H1 (cell line): Measurements from ENCODE around the gene SHC1. TPM values are rescaled to one million over a fixed set of nuclear protein-coding genes. Genes with fewer than 3 reads are reported as not detected.

Source experiments
- CTCF ChIA-PET: fragments of 300-600 bp; sonication (Branson Sonifier 250); formaldehyde crosslinking; loops from one replicate; lab custom pipeline; 2021; ENCODE audit not compliant: partially characterized antibody; lab: Charles Lee
- POLR2A ChIA-PET: fragments of 300-600 bp; sonication (Branson Sonifier 250); formaldehyde crosslinking; loops from one replicate; lab custom pipeline; 2021; ENCODE audit warnings: inconsistent platforms; ENCODE audit not compliant: partially characterized antibody; lab: Charles Lee
- DNase-seq, 2 experiments: peaks; one replicate each; pipeline versions ENCODE4 v3.0.0 to v3.0.0-alpha.2; 2010 to 2022; ENCODE audit warnings: low spot score in 2 of 2, low read depth in 1 of 2, mixed read lengths in 1 of 2
- FAIRE-seq: peaks from 2 replicates; lab custom pipeline; 2011; peaks lifted over from hg19 to GRCh38; lab: Jason Lieb, UNC
- H2AFZ ChIP-seq: 2 replicates; pipeline ENCODE4 v1.8.1; 2012; ENCODE audit warnings: low read length, inconsistent platforms
- H2AK5ac ChIP-seq: 2 replicates; pipeline ENCODE4 v1.6.1; 2013; ENCODE audit warnings: low read depth, low read length
- H2BK120ac ChIP-seq: replicated peaks from 2 replicates; pipeline ENCODE3; 2013; ENCODE audit warnings: low read depth, low read length, inconsistent platforms
- H2BK12ac ChIP-seq: 2 replicates; pipeline ENCODE4 v1.6.1; 2013; ENCODE audit warnings: low read depth, low read length
- H2BK15ac ChIP-seq: 2 replicates; pipeline ENCODE4 v1.6.1; 2013; ENCODE audit warnings: low read length
- H2BK20ac ChIP-seq: 2 replicates; pipeline ENCODE4 v1.6.1; 2013; ENCODE audit warnings: low read length
- H2BK5ac ChIP-seq: 2 replicates; pipeline ENCODE4 v1.6.1; 2013; ENCODE audit warnings: low read depth, low read length
- H3K14ac ChIP-seq: 2 replicates; pipeline ENCODE4 v1.6.1; 2013; ENCODE audit warnings: inconsistent platforms; ENCODE audit not compliant: insufficient read length
- H3K18ac ChIP-seq: 2 replicates; pipeline ENCODE4 v1.6.1; 2013; ENCODE audit warnings: low read length; ENCODE audit errors: extremely low read depth
- H3K23ac ChIP-seq: 2 replicates; pipeline ENCODE4 v1.6.1; 2013; ENCODE audit warnings: inconsistent platforms; ENCODE audit not compliant: insufficient read length
- H3K23me2 ChIP-seq: 2 replicates; pipeline ENCODE4 v1.6.1; 2013; ENCODE audit warnings: low read depth, low read length
- H3K27ac ChIP-seq: 2 replicates; pipeline ENCODE4 v1.6.1; 2011; ENCODE audit warnings: low read depth, low read length, inconsistent platforms
- H3K27me3 ChIP-seq, 4 experiments: replicated peaks in 1 of 4; 1 replicate in 1 of 4; 2 replicates in 3 of 4; pipeline versions ENCODE4 v1.6.1 to v1.8.1; 2011 to 2013; ENCODE audit warnings: low read length in 3 of 4, mild to moderate bottlenecking in 3 of 4, inconsistent platforms in 2 of 4, mixed read lengths in 2 of 4, moderate library complexity in 1 of 4; ENCODE audit not compliant: control insufficient read depth in 3 of 4, insufficient read depth in 3 of 4; ENCODE audit errors: extremely low read depth in 1 of 4
- H3K36me3 ChIP-seq, 4 experiments: 2 replicates each; pipeline versions ENCODE4 v1.6.1 to v1.8.1; 2011 to 2013; ENCODE audit warnings: mild to moderate bottlenecking in 4 of 4, low read length in 3 of 4, moderate library complexity in 2 of 4, control low read depth in 1 of 4, inconsistent platforms in 1 of 4; ENCODE audit not compliant: insufficient read depth in 4 of 4, control insufficient read depth in 2 of 4
- H3K4ac ChIP-seq: replicated peaks from 2 replicates; pipeline ENCODE3; 2013; ENCODE audit warnings: low read length, low read depth, mixed read lengths, inconsistent platforms; ENCODE audit not compliant: insufficient read length
- H3K4me1 ChIP-seq, 4 experiments: replicated peaks in 1 of 4; 1 replicate in 1 of 4; 2 replicates in 3 of 4; pipeline versions ENCODE4 v1.6.1 to v1.8.1; 2011 to 2013; ENCODE audit warnings: low read length in 3 of 4, inconsistent platforms in 2 of 4, mixed read lengths in 1 of 4; ENCODE audit not compliant: insufficient read depth in 4 of 4, control insufficient read depth in 3 of 4
- H3K4me2 ChIP-seq, 2 experiments: 2 replicates each; pipeline versions ENCODE4 v1.6.1 to v1.8.1; 2011 to 2013; ENCODE audit warnings: low read depth in 2 of 2, low read length in 2 of 2, control low read depth in 1 of 2, inconsistent platforms in 1 of 2, mild to moderate bottlenecking in 1 of 2; ENCODE audit not compliant: insufficient read depth in 1 of 2
- H3K4me3 ChIP-seq, 4 experiments: fragments of 200-600, 300-600 bp in 1 of 4; sonication (generic), shearing (Covaris generic), sonication (Bioruptor Twin) in 1 of 4; 2 replicates each; pipeline versions ENCODE4 v1.5.1 to v1.8.1; 2011 to 2016; ENCODE audit warnings: low read length in 4 of 4, low read depth in 3 of 4, control low read depth in 2 of 4, inconsistent platforms in 2 of 4, mild to moderate bottlenecking in 2 of 4, mixed read lengths in 1 of 4, moderate library complexity in 1 of 4; ENCODE audit not compliant: insufficient read depth in 2 of 4; ENCODE audit errors: extremely low read depth in 1 of 4
- H3K56ac ChIP-seq: replicated peaks from 2 replicates; pipeline ENCODE3; 2013; ENCODE audit warnings: low read depth, mild to moderate bottlenecking, mixed read lengths, low read length, inconsistent platforms; ENCODE audit not compliant: insufficient read length
- H3K79me1 ChIP-seq: 2 replicates; pipeline ENCODE4 v1.6.1; 2013; ENCODE audit warnings: low read depth, low read length, control low read depth
- H3K79me2 ChIP-seq, 2 experiments: 2 replicates each; pipeline versions ENCODE4 v1.6.1 to v1.8.1; 2012 to 2013; ENCODE audit warnings: low read length in 2 of 2, mild to moderate bottlenecking in 2 of 2, inconsistent platforms in 1 of 2; ENCODE audit not compliant: insufficient read depth in 2 of 2, control insufficient read depth in 1 of 2
- H3K9ac ChIP-seq, 4 experiments: replicated peaks in 1 of 4; 1 replicate in 1 of 4; 2 replicates in 3 of 4; pipeline versions ENCODE4 v1.6.1 to v1.8.1; 2011 to 2013; ENCODE audit warnings: low read depth in 3 of 4, low read length in 3 of 4, control low read depth in 2 of 4, mild to moderate bottlenecking in 2 of 4, moderate library complexity in 2 of 4, inconsistent platforms in 1 of 4; ENCODE audit errors: extremely low read depth in 1 of 4
- H3K9me3 ChIP-seq, 2 experiments: 2 replicates each; pipeline versions ENCODE4 v1.6.1 to v1.8.1; 2012 to 2013; ENCODE audit warnings: mild to moderate bottlenecking in 2 of 2, moderate library complexity in 2 of 2, control low read depth in 1 of 2, inconsistent platforms in 1 of 2, low read depth in 1 of 2, low read length in 1 of 2, mixed read lengths in 1 of 2; ENCODE audit not compliant: insufficient read depth in 2 of 2
- H4K20me1 ChIP-seq, 2 experiments: replicated peaks in 1 of 2; 2 replicates each; pipeline versions ENCODE3 to v1.8.1; 2011 to 2013; ENCODE audit warnings: inconsistent platforms in 2 of 2, low read length in 2 of 2, mild to moderate bottlenecking in 1 of 2; ENCODE audit not compliant: insufficient read depth in 2 of 2, control insufficient read depth in 1 of 2
- H4K5ac ChIP-seq: 2 replicates; pipeline ENCODE4 v1.6.1; 2013; ENCODE audit warnings: low read length, low read depth, mixed read lengths, inconsistent platforms; ENCODE audit not compliant: insufficient read length
- H4K8ac ChIP-seq: 2 replicates; pipeline ENCODE4 v1.8.0; 2013; ENCODE audit warnings: mild to moderate bottlenecking, moderate library complexity, low read length, inconsistent platforms; ENCODE audit not compliant: insufficient read depth; ENCODE audit errors: extremely low read depth
- H4K91ac ChIP-seq: replicated peaks from 2 replicates; pipeline ENCODE3; 2013; ENCODE audit warnings: low read length, mixed read lengths, inconsistent platforms; ENCODE audit not compliant: insufficient read length
- CBX5 ChIP-seq: fragments of 300-800, 300-1000 bp; sonication (generic); IDR thresholded peaks from 2 replicates; pipeline ENCODE4 v1.7.1; 2016; ENCODE audit warnings: antibody characterized with exemption, low read length, low read depth
- CEBPB ChIP-seq: IDR thresholded peaks from 2 replicates; pipeline ENCODE4 v1.6.1; 2012; ENCODE audit warnings: low read depth, low read length
- CHD1 ChIP-seq: IDR thresholded peaks from 2 replicates; pipeline ENCODE4 v1.6.1; 2012; ENCODE audit warnings: low read depth, low read length, improper control_type of control experiment
- CREB1 ChIP-seq: IDR thresholded peaks from 2 replicates; pipeline ENCODE4 v1.6.1; 2012; ENCODE audit warnings: inconsistent platforms
- FOSL1 ChIP-seq: IDR thresholded peaks from 2 replicates; pipeline ENCODE4 v1.6.1; 2011; ENCODE audit warnings: mild to moderate bottlenecking, low read depth, low read length, moderate library complexity; ENCODE audit not compliant: insufficient read depth
- HDAC6 ChIP-seq: IDR thresholded peaks from one replicate; pipeline ENCODE4 v1.7.1; 2012; ENCODE audit warnings: low read depth, mild to moderate bottlenecking, inconsistent platforms, low read length, moderate library complexity
- KDM4A ChIP-seq: IDR thresholded peaks from one replicate; pipeline ENCODE4 v1.7.1; 2012; ENCODE audit warnings: low read depth, mild to moderate bottlenecking, moderate library complexity, low read length, inconsistent platforms; ENCODE audit not compliant: severe bottlenecking
- KDM5A ChIP-seq: fragments of 200-600 bp; IDR thresholded peaks from 2 replicates; pipeline ENCODE4 v1.7.1; 2012; ENCODE audit warnings: mild to moderate bottlenecking, low read length, inconsistent platforms, mixed read lengths
- MAFK ChIP-seq: IDR thresholded peaks from 2 replicates; pipeline ENCODE4 v1.6.1; 2012; ENCODE audit warnings: low read depth, mild to moderate bottlenecking, improper control_type of control experiment, low read length
- NANOG ChIP-seq: IDR thresholded peaks from 2 replicates; pipeline ENCODE4 v1.6.1; 2011; ENCODE audit warnings: low read length, low read depth, mild to moderate bottlenecking, inconsistent platforms; ENCODE audit not compliant: insufficient read depth, poor library complexity, severe bottlenecking
- POLR2AphosphoS5 ChIP-seq: IDR thresholded peaks from 2 replicates; pipeline ENCODE4 v1.6.1; 2011; ENCODE audit warnings: low read depth, low read length
- SIRT6 ChIP-seq: IDR thresholded peaks from one replicate; pipeline ENCODE4 v1.7.1; 2012; ENCODE audit warnings: low read length, inconsistent platforms
- SP2 ChIP-seq: IDR thresholded peaks from 2 replicates; pipeline ENCODE4 v1.6.1; 2012; ENCODE audit warnings: mild to moderate bottlenecking, low read length, inconsistent platforms
- TEAD4 ChIP-seq: IDR thresholded peaks from 2 replicates; pipeline ENCODE4 v1.6.1; 2012; ENCODE audit warnings: low read depth, low read length, inconsistent platforms, mixed read lengths
- WGBS, 2 experiments: shearing (Covaris generic) in 1 of 2; methylation state at CpG; one replicate each; pipeline versions ENCODE4 v1.1.6 to v1.1.7; 2013 to 2015; ENCODE audit warnings: low lambda C conversion rate in 2 of 2, mixed read lengths in 2 of 2, inconsistent platforms in 1 of 2, low coverage in 1 of 2, missing lambda C conversion rate in 1 of 2; ENCODE audit not compliant: insufficient replicate concordance in 2 of 2, insufficient coverage in 1 of 2, insufficient read length in 1 of 2; ENCODE audit errors: extremely low coverage in 1 of 2, missing lambda C conversion rate in 1 of 2; 5-methylcytosine and 5-hydroxymethylcytosine counted together
- polyA plus RNA-seq, 7 experiments: library from polyadenylated mRNA; depleted of rRNA in 3 of 7; stranded (reverse) in 5 of 7; unstranded in 2 of 7; fragments of >200 nt in 5 of 7; fragments of 200-250 nt in 2 of 7; gene quantifications; 1 replicate in 5 of 7; 2 replicates in 1 of 7; 4 replicates in 1 of 7; pipeline versions ENCODE4 v1.2.1 to v1.2.3, GENCODE V29; 2011 to 2013; ENCODE audit warnings: missing spikeins in 2 of 7, mixed read lengths in 2 of 7
- total RNA-seq: library from RNA; stranded (reverse); fragmentation: NEBNext Ultra II Directional; extraction: Animal tissue kit (Norgen Biotek cat#: 25700); gene quantifications from 2 replicates; pipeline ENCODE4 v1.2.1, GENCODE V29; 2021

SHC1 gene
- total and polyA plus RNA-seq, 2 of the 8 experiments (the other 6 are each of a cell fraction or from before 2014, with no cell fraction given) = 177 to 212 TPM

GRCh38 chr1:154969246-154969645 is 1.3 kb downstream of the SHC1 start:
- POLR2A ChIA-PET = interaction anchor here (2.3 to 42.8 kb wide), 5 partner anchors 10 to 227 kb away, joined by 8 to 702 read pairs (median 164); partner anchors contain the start of genes FLAD1, LENEP, PBXIP1 and PYGO2
- 18% methylated on average over 4 of the region's 5 CpGs; no CpG with 5 or more reads in 1 of the 2 experiments for WGBS, 2 experiments
- no peak for TF ChIP-seq SP2
- TF ChIP-seq KDM5A = no peak
- TF ChIP-seq TEAD4 = no peak
- TF ChIP-seq HDAC6 = no peak
- no peak for TF ChIP-seq FOSL1
- no peak for TF ChIP-seq NANOG
- no peak for TF ChIP-seq CBX5
- no peak for TF ChIP-seq MAFK
- no peak for TF ChIP-seq POLR2AphosphoS5
- no peak for TF ChIP-seq CREB1
- no peak for TF ChIP-seq CEBPB
- no peak for TF ChIP-seq KDM4A
- TF ChIP-seq SIRT6 = no peak
- no peak for TF ChIP-seq CHD1

More at GRCh38 chr1:154969246-154969645, 1.3 kb downstream of the SHC1 start:
- Histone ChIP-seq H3K9me3 (no peaks in the 10 kb centered on the region), H4K5ac (no peak overlapping the region), H3K79me2 (peaks cover 6 to 38% of the 10 kb centered on the region in 2 experiments; a peak in 3 of 4 replicates), H4K91ac (no peak overlapping the region), H3K36me3 (peaks cover 14 to 38% (median 32%) of the 10 kb centered on the region in 4 experiments), H3K79me1 (peaks cover 14% of the 10 kb centered on the region; the same call in 1 of the 2 replicates), H3K18ac (peak overlapping the region; percentile 78; the same call in 1 of the 2 replicates), H4K20me1 (peaks cover 9% of the 10 kb centered on the region in 2 experiments), H3K27ac (peak overlapping the region; percentile 13; the same call in 1 of the 2 replicates), H3K4ac (peak overlapping the region; percentile 76), H3K23ac (no peak overlapping the region), H3K23me2 (peaks cover 24% of the 10 kb centered on the region), H3K4me2 (peak overlapping the region; percentile 78), H3K56ac (no peak overlapping the region), H3K27me3 (no peaks in the 10 kb centered on the region), H2BK15ac (no peak overlapping the region), H2AFZ (no peak overlapping the region), H3K14ac (no peak overlapping the region), H2AK5ac (0 out of 2 replicates have a peak overlapping the region, but pooled peaks have one; percentile 97), H2BK20ac (no peak overlapping the region), H2BK120ac (no peak overlapping the region), H3K4me1 (peaks cover 3 to 19% (median 14%) of the 10 kb centered on the region in 4 experiments), H4K8ac (no peak overlapping the region), H3K4me3 (peak overlapping the region; percentile 61 to 80 (median 76)), H2BK5ac (peak overlapping the region; percentile 99), H2BK12ac (peak overlapping the region; percentile 90), H3K9ac (peak overlapping the region in 3 of 4 experiments; percentile 29 to 75 (median 44); a peak in 5 of 7 replicates)
- FAIRE-seq = no peak
- CTCF ChIA-PET = interaction anchor here (0.7 to 20.6 kb wide), 6 partner anchors 9 to 93 kb away, joined by 3 to 334 read pairs (median 10); partner anchors contain the start of genes LENEP, PBXIP1 and PYGO2
- DNase-seq = no peak
